Endothelial cell of umbilical vein (primary cell): Measurements from ENCODE around the gene CYP26C1. TPM values are rescaled to one million over a fixed set of nuclear protein-coding genes. Genes with fewer than 3 reads are reported as not detected.

ENCODE experiments used
- BruUV-seq: library from RNA; stranded (reverse); fragments of 400-500 nt; replicated peaks from 2 replicates; lab custom pipeline; 2021; lab: Mats Ljungman, UMichigan
- CTCF ChIA-PET: fragments of 300-600, 350-600 bp; sonication (Branson Sonifier 250); formaldehyde crosslinking; loops from one replicate; lab custom pipeline; 2021; ENCODE audit warnings: antibody characterized with exemption, inconsistent platforms; lab: Charles Lee
- POLR2A ChIA-PET: fragments of 300-600, 350-600 bp; sonication (Branson Sonifier 250); formaldehyde crosslinking; loops from one replicate; lab custom pipeline; 2021; ENCODE audit warnings: antibody characterized with exemption, inconsistent platforms; lab: Charles Lee
- DNase-seq: peaks from one replicate; pipeline ENCODE4 v3.0.0-alpha.2; 2011; ENCODE audit warnings: low read depth, low spot score
- FAIRE-seq: peaks from 2 replicates; lab custom pipeline; 2011; peaks lifted over from hg19 to GRCh38; lab: Jason Lieb, UNC
- H2AFZ ChIP-seq: 2 replicates; pipeline ENCODE4 v1.6.0; 2012; ENCODE audit warnings: low read depth, low read length, control low read depth, inconsistent platforms
- H3K27ac ChIP-seq: 2 replicates; pipeline ENCODE4 v1.5.1; 2011; ENCODE audit warnings: low read depth, mild to moderate bottlenecking, control low read depth, low read length, moderate library complexity; ENCODE audit not compliant: insufficient read depth
- H3K27me3 ChIP-seq, 2 experiments: 2 replicates each; pipeline versions ENCODE4 v1.6.0 to v1.6.1; 2011; ENCODE audit warnings: low read length in 2 of 2, mixed read lengths in 1 of 2; ENCODE audit not compliant: control insufficient read depth in 2 of 2, insufficient read depth in 2 of 2
- H3K36me3 ChIP-seq, 2 experiments: 2 replicates in 1 of 2; 3 replicates in 1 of 2; pipeline ENCODE4 v1.5.1; 2011; ENCODE audit warnings: low read length in 2 of 2, mild to moderate bottlenecking in 1 of 2, moderate library complexity in 1 of 2; ENCODE audit not compliant: control insufficient read depth in 2 of 2, insufficient read depth in 2 of 2; ENCODE audit errors: extremely low read depth in 1 of 2
- H3K4me1 ChIP-seq: 3 replicates; pipeline ENCODE4 v1.5.1; 2011; ENCODE audit warnings: mild to moderate bottlenecking, low read length; ENCODE audit not compliant: control insufficient read depth, insufficient read depth; ENCODE audit errors: extremely low read depth
- H3K4me2 ChIP-seq: 2 replicates; pipeline ENCODE4 v1.6.1; 2011; ENCODE audit warnings: low read length, control low read depth, mixed read lengths; ENCODE audit not compliant: insufficient read depth
- H3K4me3 ChIP-seq, 3 experiments: fragments of 200-600 bp in 1 of 3; sonication (generic), shearing (Covaris generic) in 1 of 3; replicated peaks in 1 of 3; 2 replicates each; pipeline ENCODE4 v1.5.1; 2011 to 2016; ENCODE audit warnings: control low read depth in 3 of 3, low read length in 3 of 3, mild to moderate bottlenecking in 2 of 3, inconsistent platforms in 1 of 3, low read depth in 1 of 3, moderate library complexity in 1 of 3; ENCODE audit not compliant: insufficient read depth in 1 of 3
- H3K79me2 ChIP-seq: 2 replicates; pipeline ENCODE4 v1.6.0; 2012; ENCODE audit warnings: low read length, inconsistent platforms; ENCODE audit not compliant: control insufficient read depth, insufficient read depth
- H3K9ac ChIP-seq: replicated peaks from 2 replicates; pipeline ENCODE3; 2011; ENCODE audit warnings: low read length, control low read depth; ENCODE audit not compliant: insufficient read depth; ENCODE audit errors: extremely low read depth
- H3K9me1 ChIP-seq: replicated peaks from 3 replicates; pipeline ENCODE4 v1.6.0; 2011; ENCODE audit warnings: mild to moderate bottlenecking, low read length; ENCODE audit not compliant: control insufficient read depth, insufficient read depth; ENCODE audit errors: extremely low read depth
- H3K9me3 ChIP-seq: replicated peaks from 2 replicates; pipeline ENCODE4 v1.5.1; 2012; ENCODE audit warnings: low read length, inconsistent platforms; ENCODE audit not compliant: control insufficient read depth, insufficient read depth
- H4K20me1 ChIP-seq: replicated peaks from 2 replicates; pipeline ENCODE3; 2011; ENCODE audit warnings: mild to moderate bottlenecking, low read length; ENCODE audit not compliant: control insufficient read depth, insufficient read depth; ENCODE audit errors: extremely low read depth
- EZH2 ChIP-seq: IDR thresholded peaks from 2 replicates; pipeline ENCODE4 v1.6.1; 2012; ENCODE audit warnings: borderline replicate concordance, low read depth, mild to moderate bottlenecking, moderate library complexity, low read length, inconsistent platforms; ENCODE audit not compliant: severe bottlenecking
- FOS ChIP-seq: IDR thresholded peaks from 2 replicates; pipeline ENCODE4 v1.6.1; 2011; ENCODE audit warnings: mild to moderate bottlenecking, low read length, moderate library complexity, borderline replicate concordance; ENCODE audit not compliant: insufficient read depth
- JUN ChIP-seq: IDR thresholded peaks from 2 replicates; pipeline ENCODE4 v1.6.1; 2011; ENCODE audit warnings: borderline replicate concordance, low read depth; ENCODE audit not compliant: insufficient read length, insufficient read depth
- MYC ChIP-seq: IDR thresholded peaks from one replicate; pipeline ENCODE4 v1.6.1; 2011; ENCODE audit warnings: mild to moderate bottlenecking, low read depth, low read length
- POLR2A ChIP-seq: IDR thresholded peaks from 2 replicates; pipeline ENCODE4 v1.6.1; 2012; ENCODE audit warnings: low read depth, mild to moderate bottlenecking, control low read depth, low read length
- POLR2AphosphoS5 ChIP-seq: IDR thresholded peaks from 2 replicates; pipeline ENCODE4 v1.6.1; 2012; ENCODE audit warnings: low read depth, mild to moderate bottlenecking, control low read depth, low read length, moderate library complexity; ENCODE audit not compliant: insufficient read depth
- dilution Hi-C: fragments of 300-500 bp; cut with MboI; formaldehyde crosslinking; loops from one replicate; pipeline ENCODE4 v1.15.0; 2019; ENCODE audit warnings: low sequenced_read_pairs; ENCODE audit not compliant: extremely low pct_ligation_motif_present
- intact Hi-C: fragments of 100-400 bp; cut with micrococcal nuclease; formaldehyde crosslinking; loops from one replicate; pipeline ENCODE4 v1.10.0; 2022
- polyA plus RNA-seq, 4 experiments: library from polyadenylated mRNA; depleted of rRNA in 3 of 4; stranded (reverse) in 3 of 4; unstranded in 1 of 4; fragments of >200 nt; gene quantifications; 2 replicates each; pipeline versions ENCODE4 v1.2.1 to v1.2.3, GENCODE V29; 2011 to 2012; ENCODE audit warnings: missing spikeins in 1 of 4
- total RNA-seq: library from RNA; stranded (reverse); gene quantifications from 2 replicates; pipeline ENCODE4 v1.2.3, GENCODE V29; 2021
- TF ChIP-seq, protein P1 (sequence below): IDR thresholded peaks from 2 replicates; pipeline ENCODE4 v1.6.1; 2011; ENCODE audit not compliant: insufficient read depth, insufficient read length

Gene CYP26C1
- total and polyA plus RNA-seq, 2 donors (not counting 3 experiments of a cell fraction or from before 2014, with no cell fraction given): 0.12 to 3.0 TPM

- peaks cover 6 to 8% of the 10 kb centered on the region in 2 experiments for H3K27me3 ChIP-seq
- no peak overlapping the region for H3K9ac ChIP-seq
- dilution Hi-C loops: no loop called here
- no peaks in the 10 kb centered on the region for H3K9me1 ChIP-seq
- H2AFZ ChIP-seq: no peak overlapping the region
- no peak overlapping the region for H3K4me2 ChIP-seq
- TF ChIP-seq FOS (no peak), POLR2AphosphoS5 (no peak), EZH2 (no peak)
- TF ChIP-seq, protein P1, sequence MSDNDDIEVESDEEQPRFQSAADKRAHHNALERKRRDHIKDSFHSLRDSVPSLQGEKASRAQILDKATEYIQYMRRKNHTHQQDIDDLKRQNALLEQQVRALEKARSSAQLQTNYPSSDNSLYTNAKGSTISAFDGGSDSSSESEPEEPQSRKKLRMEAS: no peak
- no peaks in the 10 kb centered on the region for H3K79me2 ChIP-seq
- H4K20me1 ChIP-seq: no peaks in the 10 kb centered on the region
- intact Hi-C loops: no loop called here
- no peak overlapping the region for H3K4me3 ChIP-seq
- no peaks in the 10 kb centered on the region for H3K4me1 ChIP-seq
- H3K27ac ChIP-seq: no peak overlapping the region
- FAIRE-seq: no peak
- BruUV-seq: no TSS peak
- no peaks in the 10 kb centered on the region for H3K9me3 ChIP-seq
- ChIA-PET POLR2A (no interaction called here), CTCF (no interaction called here)
- DNase-seq: no peak
- H3K36me3 ChIP-seq: no peaks in the 10 kb centered on the region
Measured at GRCh38 chr10:93086289-93086688, 25.7 kb downstream of the CYP26C1 start.

GRCh38 chr10:93087846-93088245 is 27.2 kb downstream of the CYP26C1 start:
- H3K36me3 ChIP-seq: no peaks in the 10 kb centered on the region
- H3K4me1 ChIP-seq: no peaks in the 10 kb centered on the region
- H3K27ac ChIP-seq: no peak overlapping the region
- H4K20me1 ChIP-seq: no peaks in the 10 kb centered on the region
- H3K4me3 ChIP-seq: no peak overlapping the region
- no peaks in the 10 kb centered on the region for H3K9me3 ChIP-seq
- ChIA-PET POLR2A (no interaction called here), CTCF (interaction anchor here (0.6 to 1.0 kb wide), 3 partner anchors 10 to 240 kb away, joined by 3 read pairs; partner anchors contain the start of gene EXOC6)
- BruUV-seq: no TSS peak
- TF ChIP-seq FOS (no peak), JUN (no peak), POLR2AphosphoS5 (no peak), POLR2A (no peak), MYC (no peak)
- H2AFZ ChIP-seq: no peak overlapping the region
- H3K27me3 ChIP-seq: peaks cover 6 to 8% of the 10 kb centered on the region in 2 experiments
- no peak overlapping the region for H3K9ac ChIP-seq
- no peak for DNase-seq
- intact Hi-C loops (no loop called here), dilution Hi-C loops (no loop called here)
- no peaks in the 10 kb centered on the region for H3K79me2 ChIP-seq
- no peak overlapping the region for H3K4me2 ChIP-seq
- no peaks in the 10 kb centered on the region for H3K9me1 ChIP-seq
- no peak for FAIRE-seq
